GM19372 (cell line): ENCODE results near the gene PHF12.

Experiments used
- ATAC-seq: cut with Tn5 transposase; IDR thresholded peaks from one replicate; pipeline ENCODE4 v1.9.1; 2021; ENCODE audit warnings: mild to moderate bottlenecking, low read depth, moderate library complexity; ENCODE audit not compliant: unreplicated experiment

PHF12 gene

DNA sequence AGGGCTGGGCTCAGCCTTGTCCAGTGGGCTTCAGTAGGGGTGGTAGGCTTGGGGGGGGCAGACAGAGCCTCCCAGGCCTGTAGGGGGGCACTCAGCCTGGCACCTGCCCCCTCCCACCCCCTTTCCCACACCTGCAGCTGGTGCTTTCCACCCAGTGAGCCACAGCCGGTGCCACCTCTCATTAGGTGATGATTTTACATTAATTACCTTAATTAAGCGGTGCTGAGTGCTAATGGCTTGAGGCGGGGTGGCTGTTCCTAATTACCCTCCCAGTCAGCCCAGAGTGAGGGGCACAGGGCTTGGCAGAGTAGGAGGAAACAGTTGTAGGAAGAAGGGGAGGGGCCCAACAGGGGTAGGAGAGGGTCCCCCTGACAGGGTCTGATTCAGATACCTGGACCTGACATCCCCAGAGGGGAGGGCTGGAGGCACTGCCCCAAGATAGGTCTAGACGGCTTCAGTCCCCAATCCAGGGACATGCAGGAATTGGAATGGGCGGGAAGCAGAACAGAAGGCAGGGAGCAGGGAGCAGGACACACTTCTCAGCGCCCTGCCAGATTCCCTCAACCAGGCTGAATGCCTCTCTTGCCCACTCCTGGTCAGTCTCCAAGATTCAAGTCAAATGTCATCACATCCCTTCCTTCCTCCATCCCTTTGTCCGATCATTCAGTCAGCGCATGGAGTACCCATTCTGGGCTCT is 26.5 kb upstream of the PHF12 start:
- ATAC-seq: no peak

GRCh38 chr17:28975646-28976045 is 24.3 kb upstream of the PHF12 start:
- ATAC-seq: no peak

DNA sequence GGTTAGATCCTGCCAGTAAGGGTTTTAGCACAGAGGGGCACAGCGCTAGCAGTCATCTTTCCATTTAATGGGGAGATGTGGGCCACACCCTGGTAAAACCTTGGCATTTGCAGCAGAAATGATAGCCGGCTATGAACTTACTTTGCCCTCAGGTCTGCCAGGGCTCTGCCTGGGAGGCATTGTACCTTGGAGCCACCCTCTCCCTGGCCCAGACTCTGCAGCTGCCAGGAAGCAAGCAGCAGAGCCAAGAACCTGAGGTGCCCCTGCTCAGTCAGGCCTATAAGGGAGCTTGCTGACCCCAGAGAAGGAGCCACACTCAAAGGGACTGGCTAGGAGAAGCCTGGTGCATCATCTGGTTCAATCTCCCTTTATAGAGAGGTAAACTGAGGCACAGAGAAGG is 23.7 kb upstream of the PHF12 start:
- ATAC-seq: no peak

- ATAC-seq: no peak
Observed at GRCh38 chr17:28974451-28974850, 23.1 kb upstream of the PHF12 start.

DNA sequence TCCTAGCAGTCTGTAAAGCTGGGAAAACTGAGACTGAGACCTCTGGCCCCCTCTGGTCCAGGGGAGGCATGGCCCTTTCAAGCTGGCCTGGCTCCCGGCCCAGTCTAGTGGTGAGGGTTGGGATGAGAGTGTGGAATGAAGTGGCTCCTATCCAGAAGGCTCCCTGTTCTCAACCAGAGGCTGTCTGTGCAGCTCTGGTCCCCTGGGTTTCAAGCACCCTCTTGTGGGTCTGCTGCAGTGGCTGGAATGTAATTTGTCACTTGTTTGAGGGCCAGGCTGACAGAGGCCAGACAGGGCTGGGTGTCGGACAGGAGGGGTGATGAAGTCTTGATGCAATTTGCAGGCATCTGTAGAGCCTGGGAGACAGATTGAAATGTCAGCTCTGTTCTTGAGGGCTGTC is 22.1 kb upstream of the PHF12 start:
- ATAC-seq: no peak

GRCh38 chr17:28972437-28972836 is 21.1 kb upstream of the PHF12 start:
- ATAC-seq: no peak

DNA sequence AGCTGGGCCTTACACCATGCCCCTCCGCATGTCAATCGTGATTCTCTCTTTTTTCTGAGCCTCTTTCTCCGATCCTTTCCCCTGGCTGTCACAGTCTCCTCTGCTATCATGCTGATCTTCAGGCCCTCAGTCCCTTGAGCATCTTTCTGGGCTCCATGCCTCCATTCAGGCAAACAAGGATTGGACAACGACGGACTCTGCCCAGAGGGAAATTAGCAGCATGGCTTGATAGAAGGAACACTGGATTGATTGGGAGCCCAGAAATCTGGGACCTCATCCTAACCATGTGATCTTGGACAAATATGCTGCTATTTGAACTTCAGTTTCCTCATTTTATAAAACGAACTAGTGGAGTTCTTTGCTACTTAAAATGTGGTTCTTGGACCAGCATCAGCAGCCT is 19.6 kb upstream of the PHF12 start:
- no peak for ATAC-seq

GRCh38 chr17:28969706-28970393 is 18.5 kb upstream of the PHF12 start:
- ATAC-seq: no peak

DNA sequence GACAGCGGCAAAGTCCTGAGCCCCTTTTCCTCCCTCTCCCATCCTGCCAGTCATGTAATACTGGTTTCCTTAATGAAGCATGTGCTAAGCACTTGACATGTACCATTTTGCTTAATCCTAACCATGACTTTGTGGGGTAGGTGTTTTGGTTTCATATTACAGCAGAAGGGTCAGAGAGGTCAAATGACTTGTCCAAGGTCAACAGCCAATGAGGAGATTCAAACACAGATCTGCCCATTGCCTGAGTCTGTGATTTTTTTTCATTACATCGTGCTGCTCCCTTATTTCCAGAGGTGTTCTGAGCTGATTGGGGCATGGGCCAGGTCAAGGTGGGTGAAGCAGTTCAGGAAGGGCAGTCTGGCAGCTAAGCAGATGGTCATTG is 17.6 kb upstream of the PHF12 start:
- no peak for ATAC-seq

GRCh38 chr17:28968231-28968913 is 17.1 kb upstream of the PHF12 start:
- ATAC-seq: no peak

DNA sequence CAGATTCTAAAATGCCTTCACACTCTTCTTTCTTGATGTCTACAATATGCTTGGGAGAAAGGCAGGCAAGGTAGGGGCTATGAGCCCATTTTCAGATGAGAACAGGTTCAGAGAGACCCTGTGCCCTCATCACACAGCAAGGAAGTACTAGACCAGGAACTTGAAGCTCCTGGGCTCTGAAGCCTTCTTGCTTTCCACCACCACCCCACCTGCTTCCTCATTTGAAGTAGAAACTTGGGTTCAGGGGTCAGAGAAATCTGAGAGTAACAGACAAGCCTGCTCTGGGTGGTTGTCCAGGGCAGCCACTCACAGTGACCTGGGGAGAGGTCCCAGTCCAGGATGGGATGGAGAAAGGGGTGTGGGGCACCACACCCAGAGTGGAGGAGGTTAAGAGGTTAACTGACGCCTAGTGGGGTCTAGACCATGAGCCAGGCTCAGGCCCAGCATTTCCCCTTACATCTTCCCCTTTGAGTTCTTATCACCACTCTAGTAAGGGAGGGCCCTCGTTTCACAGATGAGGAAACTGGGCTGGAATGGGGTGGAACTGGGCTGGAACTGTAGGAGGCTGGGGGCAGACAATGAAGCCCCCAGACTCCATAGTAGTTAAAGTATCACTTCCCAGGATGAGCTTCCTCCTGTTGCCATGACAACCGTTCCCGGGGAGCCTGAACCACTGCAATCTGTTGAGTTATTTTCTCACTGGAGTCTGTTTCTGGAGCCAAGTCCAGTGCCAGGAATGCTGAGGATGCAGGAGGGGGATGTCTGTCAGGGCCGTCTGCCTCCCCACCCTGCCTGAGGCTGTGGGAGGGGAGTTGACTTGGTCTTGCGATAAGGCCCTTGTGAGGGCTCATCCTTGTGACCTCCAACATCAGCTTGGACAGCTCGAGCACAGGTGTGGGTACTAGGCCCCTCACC is 16.2 kb upstream of the PHF12 start:
- ATAC-seq: no peak

- ATAC-seq: no peak
Observed at GRCh38 chr17:28963841-28964240, 12.5 kb upstream of the PHF12 start.

GRCh38 chr17:28963055-28963611 is 11.8 kb upstream of the PHF12 start:
- no peak for ATAC-seq

DNA sequence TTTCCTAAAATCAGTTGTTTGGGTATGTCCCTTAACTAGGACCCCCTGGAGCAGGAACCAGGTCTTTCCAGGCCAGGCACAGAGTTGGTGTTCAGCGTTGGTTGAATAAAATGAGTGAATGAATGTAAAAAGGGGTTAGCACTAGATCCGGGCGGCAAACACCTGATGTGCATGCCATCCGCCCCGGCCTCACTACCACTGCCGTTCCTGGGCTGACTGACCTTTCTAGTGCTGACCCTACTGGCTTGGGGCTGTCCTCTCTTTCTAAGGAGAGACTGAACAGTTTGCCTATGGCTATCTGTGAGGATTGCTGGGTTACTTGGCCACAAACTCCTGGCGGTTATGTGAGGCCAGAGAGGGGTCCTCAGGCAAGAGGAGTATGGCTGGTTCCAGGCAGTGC is 10.1 kb upstream of the PHF12 start:
- ATAC-seq: no peak

DNA sequence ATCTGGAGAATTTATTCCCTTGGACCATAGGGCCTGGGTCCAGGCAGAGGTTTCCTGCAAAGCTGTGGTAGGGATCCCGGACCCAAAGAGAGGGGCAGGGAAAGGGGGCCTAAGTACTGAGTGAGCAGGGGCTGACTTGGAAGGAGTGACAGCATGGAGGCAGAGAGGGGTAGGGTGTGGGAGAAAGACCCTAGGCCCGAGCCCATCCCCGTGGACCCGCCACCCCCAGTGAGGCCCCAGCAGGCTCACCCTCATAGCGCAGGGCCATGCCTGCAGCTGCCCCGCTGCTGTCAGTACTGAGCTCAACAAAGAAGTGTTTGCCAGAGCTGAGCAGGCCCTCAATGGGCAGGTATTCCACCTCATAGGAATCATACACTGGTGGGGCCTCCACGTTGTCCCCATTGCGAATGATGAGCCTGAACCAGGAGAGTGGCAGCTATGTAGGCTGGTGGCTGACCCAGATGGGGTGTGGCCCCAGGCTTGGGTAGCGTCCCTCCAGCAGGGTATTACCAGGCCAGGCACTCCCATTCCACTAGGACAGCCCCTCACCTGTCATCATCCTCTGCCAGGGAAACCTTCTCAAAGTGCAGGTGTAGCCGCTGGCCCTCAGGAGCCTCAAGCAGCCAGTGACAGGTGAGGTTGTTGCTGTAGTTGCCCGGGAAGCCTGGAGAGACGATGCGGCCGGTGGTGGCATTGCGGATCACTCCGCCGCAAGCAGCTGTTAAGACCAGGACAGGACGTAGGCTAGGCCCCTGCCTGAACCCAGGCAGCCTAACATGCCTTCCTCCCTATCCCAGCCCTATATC is 9.1 kb upstream of the PHF12 start:
- ATAC-seq: no peak

DNA sequence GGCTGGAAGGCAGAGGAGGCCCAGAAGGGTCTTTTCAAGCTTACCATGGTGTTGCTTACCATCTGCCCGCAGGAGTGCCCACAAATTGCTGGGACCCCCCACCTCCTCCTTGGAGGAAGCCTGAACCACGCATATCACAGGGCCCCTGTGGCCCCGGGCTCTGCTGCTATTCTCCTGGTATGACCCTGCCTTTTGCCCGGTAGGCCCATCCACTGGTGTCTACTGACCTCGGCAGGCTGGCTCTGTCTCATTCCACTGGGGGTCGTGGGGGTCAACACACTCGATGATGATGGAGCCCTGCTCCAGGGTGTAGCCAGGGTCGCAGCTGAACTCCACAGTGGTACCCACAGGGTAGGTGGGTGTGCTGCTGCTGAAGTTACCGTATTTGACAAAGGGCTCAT is 8.2 kb upstream of the PHF12 start:
- ATAC-seq: no peak

- ATAC-seq: no peak
Observed at GRCh38 chr17:28958820-28959455, 7.6 kb upstream of the PHF12 start.

- no peak for ATAC-seq
Observed at GRCh38 chr17:28957992-28958355, 6.7 kb upstream of the PHF12 start.

GRCh38 chr17:28957277-28957991 is 6.1 kb upstream of the PHF12 start:
- ATAC-seq: no peak
